ENCODE data around the gene OFD1. TPM values are rescaled to one million over a fixed set of nuclear protein-coding genes. Genes with fewer than 3 reads are reported as not detected.

Gene OFD1
- total RNA-seq, 1 donor from 2014 or later: 50.8 TPM

DNA sequence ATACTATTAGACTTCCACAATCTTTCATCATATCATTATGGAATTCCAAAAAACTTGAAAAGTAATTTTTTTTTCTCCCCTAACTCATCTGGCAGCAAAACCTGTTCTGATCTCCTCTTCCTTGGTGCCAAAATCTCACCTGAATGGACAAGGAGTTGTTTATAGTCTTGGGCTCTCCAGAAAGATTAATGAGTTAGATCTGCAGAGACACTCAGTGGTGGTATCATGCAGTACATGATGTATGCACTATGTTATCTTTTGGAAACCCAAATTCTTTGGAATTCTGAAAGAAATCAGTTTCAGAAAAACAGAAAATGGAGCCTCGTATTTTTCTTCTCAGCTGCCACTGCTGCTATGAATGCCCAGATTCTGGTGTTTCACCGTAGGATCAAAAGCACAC lies 70.7 kb downstream of the OFD1 start:
- TF ChIP-seq, protein P1, sequence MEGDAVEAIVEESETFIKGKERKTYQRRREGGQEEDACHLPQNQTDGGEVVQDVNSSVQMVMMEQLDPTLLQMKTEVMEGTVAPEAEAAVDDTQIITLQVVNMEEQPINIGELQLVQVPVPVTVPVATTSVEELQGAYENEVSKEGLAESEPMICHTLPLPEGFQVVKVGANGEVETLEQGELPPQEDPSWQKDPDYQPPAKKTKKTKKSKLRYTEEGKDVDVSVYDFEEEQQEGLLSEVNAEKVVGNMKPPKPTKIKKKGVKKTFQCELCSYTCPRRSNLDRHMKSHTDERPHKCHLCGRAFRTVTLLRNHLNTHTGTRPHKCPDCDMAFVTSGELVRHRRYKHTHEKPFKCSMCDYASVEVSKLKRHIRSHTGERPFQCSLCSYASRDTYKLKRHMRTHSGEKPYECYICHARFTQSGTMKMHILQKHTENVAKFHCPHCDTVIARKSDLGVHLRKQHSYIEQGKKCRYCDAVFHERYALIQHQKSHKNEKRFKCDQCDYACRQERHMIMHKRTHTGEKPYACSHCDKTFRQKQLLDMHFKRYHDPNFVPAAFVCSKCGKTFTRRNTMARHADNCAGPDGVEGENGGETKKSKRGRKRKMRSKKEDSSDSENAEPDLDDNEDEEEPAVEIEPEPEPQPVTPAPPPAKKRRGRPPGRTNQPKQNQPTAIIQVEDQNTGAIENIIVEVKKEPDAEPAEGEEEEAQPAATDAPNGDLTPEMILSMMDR (IDR thresholded peaks at IDR 0.05; ENCODE audit: unreplicated experiment): no peak
- Mint-ChIP-seq H3K27ac (no peak overlapping the region), H3K9me3 (peaks cover 32% of the 10 kb centered on the region), H3K4me1 (peaks cover 5% of the 10 kb centered on the region), H3K27me3 (ENCODE audit: low read depth) (no peaks in the 10 kb centered on the region), H3K36me3 (peaks cover 2% of the 10 kb centered on the region), H3K4me3 (no peak overlapping the region)
- DNase-seq (ENCODE audit: low spot score in 2 of 2, unreplicated experiment in 2 of 2): no peak

DNA sequence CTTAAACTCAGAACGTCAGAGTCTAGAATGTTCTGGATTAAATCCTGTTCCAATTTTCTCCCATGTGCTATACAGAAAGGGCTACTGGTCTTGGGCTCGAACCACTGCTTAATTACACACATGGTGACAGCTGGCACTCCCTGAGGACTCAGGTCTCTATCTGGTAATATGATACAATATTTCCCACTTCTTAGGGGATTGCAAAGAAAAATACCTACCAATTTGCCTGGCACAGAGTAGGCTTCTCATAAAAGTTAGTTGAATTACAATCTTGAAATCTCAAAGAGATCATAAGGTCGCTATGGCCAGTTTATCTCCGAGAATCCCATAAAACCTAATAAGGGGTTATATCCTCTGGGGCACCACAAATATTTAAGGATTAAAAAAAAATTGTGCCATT lies 73.7 kb downstream of the OFD1 start:
- Mint-ChIP-seq H3K27ac (no peak overlapping the region), H3K9me3 (peaks cover 17% of the 10 kb centered on the region), H3K4me1 (peaks cover 5% of the 10 kb centered on the region), H3K36me3 (peaks cover under 1% of the 10 kb centered on the region), H3K27me3 (ENCODE audit: low read depth) (no peaks in the 10 kb centered on the region), H3K4me3 (no peak overlapping the region)
- DNase-seq (ENCODE audit: low spot score in 2 of 2, unreplicated experiment in 2 of 2): no peak
- TF ChIP-seq, protein P1 (IDR thresholded peaks at IDR 0.05; ENCODE audit: unreplicated experiment): no peak

DNA sequence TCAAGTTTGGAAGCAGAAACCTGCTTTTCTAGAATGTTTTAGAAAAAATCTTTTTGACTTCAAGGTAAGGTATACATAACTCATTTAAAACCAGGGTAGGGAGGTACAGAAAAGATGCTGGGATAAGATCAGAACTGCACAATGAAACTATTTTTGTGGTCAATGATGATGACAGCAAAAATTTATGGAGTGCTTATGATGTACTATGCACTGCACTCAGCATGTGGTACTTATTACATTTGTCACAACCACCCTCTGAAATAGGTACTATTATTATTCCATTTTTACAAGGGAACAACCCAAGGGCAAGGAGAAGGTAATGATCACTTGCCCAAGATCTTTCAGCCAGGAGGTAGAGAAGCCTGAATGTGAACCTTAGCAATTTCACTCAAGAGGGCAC lies 74.3 kb downstream of the OFD1 start:
- no peak for DNase-seq (ENCODE audit: low spot score in 2 of 2, unreplicated experiment in 2 of 2)
- H3K9me3 Mint-ChIP-seq: peaks cover 11% of the 10 kb centered on the region
- H3K36me3 Mint-ChIP-seq: no peaks in the 10 kb centered on the region
- H3K27me3 Mint-ChIP-seq (ENCODE audit: low read depth): no peaks in the 10 kb centered on the region
- H3K4me1 Mint-ChIP-seq: peaks cover 5% of the 10 kb centered on the region
- no peak overlapping the region for H3K27ac Mint-ChIP-seq
- TF ChIP-seq, protein P1 (IDR thresholded peaks at IDR 0.05; ENCODE audit: unreplicated experiment): no peak
- H3K4me3 Mint-ChIP-seq: no peak overlapping the region

DNA sequence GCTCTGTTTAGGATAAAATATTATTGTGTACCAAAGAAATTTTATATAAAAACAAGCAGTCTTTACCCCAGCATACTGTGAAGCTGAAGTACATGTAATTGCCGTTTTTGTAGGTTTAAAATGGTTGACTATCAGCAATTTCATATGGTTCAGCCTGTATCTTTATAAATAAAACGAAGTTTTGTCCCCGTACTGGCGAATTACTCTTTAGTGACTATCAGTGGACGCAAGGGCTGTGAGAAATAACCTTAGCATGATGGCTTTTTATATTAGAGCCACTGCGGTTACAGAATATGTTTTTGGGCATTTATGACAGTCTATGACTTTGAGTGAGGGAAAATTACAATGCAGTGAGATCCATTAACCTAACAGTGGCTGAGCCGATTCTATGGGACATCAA lies 81.1 kb downstream of the OFD1 start:
- Mint-ChIP-seq H3K9me3 (peaks cover 33% of the 10 kb centered on the region), H3K4me1 (no peaks in the 10 kb centered on the region), H3K27me3 (ENCODE audit: low read depth) (peaks cover 2% of the 10 kb centered on the region), H3K4me3 (no peak overlapping the region), H3K27ac (no peak overlapping the region), H3K36me3 (no peaks in the 10 kb centered on the region)
- TF ChIP-seq, protein P1 (IDR thresholded peaks at IDR 0.05; ENCODE audit: unreplicated experiment): no peak
- no peak for DNase-seq (ENCODE audit: low spot score in 2 of 2, unreplicated experiment in 2 of 2)

DNA sequence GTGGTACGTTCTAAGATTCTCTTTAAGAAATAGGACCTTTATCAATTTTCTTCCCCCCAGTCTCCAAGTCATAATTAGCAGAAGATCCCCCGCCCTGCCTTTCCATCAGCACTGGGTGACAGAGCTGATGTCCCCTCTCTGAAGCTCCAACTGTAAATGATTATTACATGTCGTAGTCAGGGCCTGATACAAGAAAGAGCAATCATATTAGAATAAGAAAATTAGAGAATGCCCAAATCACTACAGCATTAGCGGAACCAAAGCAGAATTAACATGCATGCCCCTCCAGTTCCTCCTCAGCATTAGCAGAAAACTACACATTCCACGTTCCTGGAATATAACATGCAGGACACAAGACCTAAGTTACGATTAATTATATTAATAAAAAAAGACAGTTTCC lies 81.6 kb downstream of the OFD1 start:
- Mint-ChIP-seq H3K27me3 (ENCODE audit: low read depth) (peaks cover 2% of the 10 kb centered on the region), H3K27ac (no peak overlapping the region), H3K4me1 (no peaks in the 10 kb centered on the region), H3K9me3 (peaks cover 38% of the 10 kb centered on the region), H3K4me3 (no peak overlapping the region), H3K36me3 (no peaks in the 10 kb centered on the region)
- DNase-seq (ENCODE audit: low spot score in 2 of 2, unreplicated experiment in 2 of 2): no peak
- TF ChIP-seq, protein P1 (IDR thresholded peaks at IDR 0.05; ENCODE audit: unreplicated experiment): no peak
